B cell (primary cell): ENCODE results near the gene TSC2. TPM values are rescaled to one million over a fixed set of nuclear protein-coding genes. Genes with fewer than 3 reads are reported as not detected.

ENCODE experiments used
- ATAC-seq: fragments of 200-7000 bp; cut with Tn5 transposase; one replicate; pipeline ENCODE4 v1.10.0; 2021; ENCODE audit warnings: low read depth, mild to moderate bottlenecking, moderate number of reproducible peaks, moderate library complexity
- CTCF ChIA-PET: fragments of 350-600 bp; sonication (Branson Sonifier 250); formaldehyde crosslinking; loops from one replicate; lab custom pipeline; 2021; ENCODE audit warnings: antibody characterized with exemption, inconsistent platforms; lab: Charles Lee
- POLR2A ChIA-PET: fragments of 350-600 bp; sonication (Branson Sonifier 250); formaldehyde crosslinking; loops from one replicate; lab custom pipeline; 2021; ENCODE audit warnings: antibody characterized with exemption; lab: Charles Lee
- DNase-seq: peaks from one replicate; pipeline ENCODE4 v3.0.0; 2013
- H2AFZ ChIP-seq: 2 replicates; pipeline ENCODE4 v1.6.1; 2012; ENCODE audit warnings: mild to moderate bottlenecking, low read depth, low read length; ENCODE audit not compliant: insufficient read depth, poor library complexity, severe bottlenecking
- H3K27ac ChIP-seq, 2 donors: 1 replicate in 1 of 2; 2 replicates in 1 of 2; pipeline ENCODE4 v1.5.1; 2012 to 2013; ENCODE audit warnings: low read length in 2 of 2, mild to moderate bottlenecking in 2 of 2, moderate library complexity in 1 of 2
- H3K27me3 ChIP-seq, 4 experiments: fragments of 200-600 bp in 1 of 4; sonication (generic) in 1 of 4; replicated peaks in 1 of 4; 1 replicate in 2 of 4; 2 replicates in 2 of 4; pipeline versions ENCODE4 v1.6.1 to v1.7.0; 2013 to 2016; ENCODE audit warnings: low read length in 3 of 4, mild to moderate bottlenecking in 2 of 4, mixed read lengths in 1 of 4, moderate library complexity in 1 of 4; ENCODE audit not compliant: insufficient read depth in 4 of 4, control insufficient read depth in 3 of 4; ENCODE audit errors: control extremely low read depth in 1 of 4
- H3K36me3 ChIP-seq, 2 experiments: replicated peaks in 1 of 2; 1 replicate in 1 of 2; 2 replicates in 1 of 2; pipeline versions ENCODE4 v1.6.1 to v1.7.1; 2013; ENCODE audit warnings: low read length in 1 of 2; ENCODE audit not compliant: insufficient read depth in 2 of 2, control insufficient read depth in 1 of 2; ENCODE audit errors: control extremely low read depth in 1 of 2, extremely low read depth in 1 of 2
- H3K4me1 ChIP-seq, 2 donors: fragments of 200-600 bp in 1 of 2; sonication (generic) in 1 of 2; 1 replicate in 1 of 2; 2 replicates in 1 of 2; pipeline versions ENCODE4 v1.5.1 to v1.6.1; 2013 to 2017; ENCODE audit warnings: low read length in 2 of 2; ENCODE audit not compliant: control insufficient read depth in 2 of 2, insufficient read depth in 2 of 2
- H3K4me2 ChIP-seq: replicated peaks from 2 replicates; pipeline ENCODE3; 2012; ENCODE audit warnings: mild to moderate bottlenecking, low read depth, low read length; ENCODE audit not compliant: poor library complexity, severe bottlenecking
- H3K4me3 ChIP-seq, 5 experiments: fragments of 200-600 bp in 1 of 5; sonication (generic) in 1 of 5; 1 replicate in 3 of 5; 2 replicates in 2 of 5; pipeline versions ENCODE4 v1.5.1 to v1.7.0; 2011 to 2016; ENCODE audit warnings: low read length in 4 of 5, mild to moderate bottlenecking in 4 of 5, low read depth in 2 of 5, control low read depth in 1 of 5, moderate library complexity in 1 of 5; ENCODE audit not compliant: insufficient read depth in 1 of 5; ENCODE audit errors: control extremely low read depth in 1 of 5, extremely low read depth in 1 of 5
- H3K79me2 ChIP-seq: fragments of 200-600 bp; sonication (generic); one replicate; pipeline ENCODE4 v1.6.0; 2016; ENCODE audit warnings: low read length; ENCODE audit not compliant: control insufficient read depth, insufficient read depth
- H3K9ac ChIP-seq: fragments of 200-600 bp; sonication (generic); 2 replicates; pipeline ENCODE4 v1.6.1; 2017; ENCODE audit warnings: mild to moderate bottlenecking, low read length, moderate library complexity
- H3K9me3 ChIP-seq, 3 donors: one replicate each; pipeline versions ENCODE4 v1.6.1 to v1.7.1; 2013; ENCODE audit warnings: low read length in 2 of 3; ENCODE audit not compliant: control insufficient read depth in 2 of 3, insufficient read depth in 1 of 3; ENCODE audit errors: control extremely low read depth in 1 of 3
- H4K20me1 ChIP-seq: 2 replicates; pipeline ENCODE4 v1.6.0; 2012; ENCODE audit warnings: mild to moderate bottlenecking, low read length; ENCODE audit not compliant: insufficient read depth, control insufficient read depth, poor library complexity, severe bottlenecking
- H3K27ac Mint-ChIP-seq: one replicate; pipeline ENCODE4 v1.8.0; 2021; ENCODE audit warnings: mixed read lengths
- H3K27me3 Mint-ChIP-seq: one replicate; pipeline ENCODE4 v1.8.0; 2021; ENCODE audit warnings: mixed read lengths
- H3K4me1 Mint-ChIP-seq: one replicate; pipeline ENCODE4 v1.8.0; 2021; ENCODE audit warnings: mixed read lengths
- H3K4me3 Mint-ChIP-seq: one replicate; pipeline ENCODE4 v1.8.0; 2021; ENCODE audit warnings: mixed read lengths
- H3K9me3 Mint-ChIP-seq: one replicate; pipeline ENCODE4 v1.8.0; 2022; ENCODE audit warnings: mixed read lengths; ENCODE audit not compliant: insufficient read depth
- EZH2 ChIP-seq: IDR thresholded peaks from 2 replicates; pipeline ENCODE4 v1.6.1; 2012; ENCODE audit warnings: borderline replicate concordance, low read depth, mild to moderate bottlenecking, moderate library complexity, low read length; ENCODE audit not compliant: insufficient read depth, poor library complexity, severe bottlenecking
- WGBS: methylation state at CpG from one replicate; pipeline ENCODE4 v1.1.5; 2013; ENCODE audit warnings: missing lambda C conversion rate; ENCODE audit not compliant: insufficient coverage; 5-methylcytosine and 5-hydroxymethylcytosine counted together
- intact Hi-C: fragments of 100-400 bp; cut with micrococcal nuclease; formaldehyde crosslinking; loops from one replicate; pipeline ENCODE4 v1.10.0; 2022
- polyA plus RNA-seq: library from polyadenylated mRNA; depleted of rRNA; stranded (reverse); fragments of >200 nt; gene quantifications from 2 replicates; pipeline ENCODE4 v1.2.3, GENCODE V29; 2012
- total RNA-seq, 2 donors: library from RNA; stranded (reverse); fragments of 120-200 nt in 1 of 2; gene quantifications; 1 replicate in 1 of 2; 2 replicates in 1 of 2; pipeline versions ENCODE4 v1.2.3 to v1.2.4, GENCODE V29; 2013 to 2022
- TF ChIP-seq, protein P1 (sequence below): fragments of 200-600 bp; IDR thresholded peaks from one replicate; pipeline ENCODE4 v1.8.0; 2022; ENCODE audit warnings: antibody characterized with exemption, mild to moderate bottlenecking

The TSC2 gene
- total and polyA plus RNA-seq, 2 donors (not counting 1 experiment from before 2014, with no cell fraction given): 128 to 194 TPM

DNA sequence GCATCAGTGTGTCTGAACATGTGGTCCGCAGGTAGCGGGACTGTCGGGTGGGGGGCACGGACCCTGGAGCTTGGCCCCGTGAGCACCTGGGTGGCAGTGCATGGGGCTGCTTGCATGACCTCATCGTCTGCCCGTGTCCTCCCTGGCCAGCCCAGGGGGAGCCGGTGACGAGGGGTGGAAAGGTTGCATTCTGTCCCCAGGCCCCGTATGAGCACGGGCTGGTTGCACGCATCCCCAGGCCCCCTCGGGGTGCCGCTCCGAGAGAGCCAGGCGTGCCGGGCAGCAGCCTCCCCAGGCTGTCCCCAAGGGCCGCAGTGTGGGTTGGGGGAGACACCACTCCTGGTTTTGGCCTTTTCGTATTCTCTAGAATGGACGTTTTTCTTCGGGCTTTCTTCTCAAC is 29.9 kb downstream of the TSC2 start:
- H3K9me3 ChIP-seq: no peaks in the 10 kb centered on the region
- intact Hi-C loops: no loop called here
- ChIA-PET POLR2A (interaction anchor here (0.6 kb wide), 1 partner anchor 61 kb away, joined by 14 read pairs; no protein-coding TSS in a partner anchor), CTCF (no interaction called here)
- H3K4me3 ChIP-seq: no peak overlapping the region
- H4K20me1 ChIP-seq: no peaks in the 10 kb centered on the region
- H3K27me3 ChIP-seq: no peaks in the 10 kb centered on the region
- H3K4me1 ChIP-seq: no peaks in the 10 kb centered on the region
- Mint-ChIP-seq H3K9me3 (no peaks in the 10 kb centered on the region), H3K4me1 (no peaks in the 10 kb centered on the region), H3K27me3 (no peaks in the 10 kb centered on the region), H3K27ac (no peak overlapping the region), H3K4me3 (no peak overlapping the region)
- H3K79me2 ChIP-seq: no peaks in the 10 kb centered on the region
- WGBS: 96% methylated on average over 21 of the region's 21 CpGs
- ATAC-seq (no peak), DNase-seq (no peak)
- no peak overlapping the region for H3K4me2 ChIP-seq
- no peak overlapping the region for H2AFZ ChIP-seq
- H3K9ac ChIP-seq: no peak overlapping the region
- peaks cover 0 to 44% of the 10 kb centered on the region in 2 experiments for H3K36me3 ChIP-seq
- no peak for TF ChIP-seq EZH2
- TF ChIP-seq, protein P1, sequence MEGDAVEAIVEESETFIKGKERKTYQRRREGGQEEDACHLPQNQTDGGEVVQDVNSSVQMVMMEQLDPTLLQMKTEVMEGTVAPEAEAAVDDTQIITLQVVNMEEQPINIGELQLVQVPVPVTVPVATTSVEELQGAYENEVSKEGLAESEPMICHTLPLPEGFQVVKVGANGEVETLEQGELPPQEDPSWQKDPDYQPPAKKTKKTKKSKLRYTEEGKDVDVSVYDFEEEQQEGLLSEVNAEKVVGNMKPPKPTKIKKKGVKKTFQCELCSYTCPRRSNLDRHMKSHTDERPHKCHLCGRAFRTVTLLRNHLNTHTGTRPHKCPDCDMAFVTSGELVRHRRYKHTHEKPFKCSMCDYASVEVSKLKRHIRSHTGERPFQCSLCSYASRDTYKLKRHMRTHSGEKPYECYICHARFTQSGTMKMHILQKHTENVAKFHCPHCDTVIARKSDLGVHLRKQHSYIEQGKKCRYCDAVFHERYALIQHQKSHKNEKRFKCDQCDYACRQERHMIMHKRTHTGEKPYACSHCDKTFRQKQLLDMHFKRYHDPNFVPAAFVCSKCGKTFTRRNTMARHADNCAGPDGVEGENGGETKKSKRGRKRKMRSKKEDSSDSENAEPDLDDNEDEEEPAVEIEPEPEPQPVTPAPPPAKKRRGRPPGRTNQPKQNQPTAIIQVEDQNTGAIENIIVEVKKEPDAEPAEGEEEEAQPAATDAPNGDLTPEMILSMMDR: no peak
- no peak overlapping the region for H3K27ac ChIP-seq

DNA sequence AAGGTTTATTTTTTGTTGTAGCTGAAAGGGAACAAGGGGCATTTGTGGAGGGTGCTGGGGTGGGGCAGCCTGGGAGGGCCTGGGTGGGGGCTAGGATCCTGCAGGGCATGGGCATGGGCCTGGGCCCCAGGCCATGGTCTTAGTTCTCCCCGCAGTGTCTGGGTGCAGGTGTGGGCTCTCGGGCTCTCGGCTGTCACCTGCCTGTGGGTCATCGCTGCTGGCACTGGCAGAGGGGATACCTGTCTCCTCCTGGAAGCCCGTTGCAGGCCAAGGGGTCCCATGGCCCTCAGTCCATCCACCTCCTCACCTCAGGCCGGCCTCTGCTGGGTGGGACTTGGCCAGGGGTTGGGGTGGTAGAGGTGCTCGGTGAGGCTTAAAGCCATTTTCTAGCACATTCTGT is 30.3 kb downstream of the TSC2 start:
- Mint-ChIP-seq H3K9me3 (no peaks in the 10 kb centered on the region), H3K4me3 (no peak overlapping the region), H3K27ac (no peak overlapping the region), H3K27me3 (no peaks in the 10 kb centered on the region), H3K4me1 (no peaks in the 10 kb centered on the region)
- ChIA-PET POLR2A (interaction anchor here (0.6 kb wide), 1 partner anchor 61 kb away, joined by 14 read pairs; no protein-coding TSS in a partner anchor), CTCF (no interaction called here)
- Histone ChIP-seq H3K27me3 (no peaks in the 10 kb centered on the region), H2AFZ (no peak overlapping the region), H3K9me3 (no peaks in the 10 kb centered on the region), H3K4me1 (no peaks in the 10 kb centered on the region), H3K27ac (no peak overlapping the region), H3K9ac (no peak overlapping the region), H3K79me2 (no peaks in the 10 kb centered on the region), H4K20me1 (no peaks in the 10 kb centered on the region), H3K36me3 (peaks cover 0 to 40% of the 10 kb centered on the region in 2 experiments), H3K4me2 (no peak overlapping the region), H3K4me3 (no peak overlapping the region)
- intact Hi-C loops: no loop called here
- WGBS: 100% methylated on average over 3 of the region's 7 CpGs
- DNase-seq (no peak), ATAC-seq (no peak)
- TF ChIP-seq EZH2: no peak
- TF ChIP-seq, protein P1: no peak
